Femur (tissue), 1 donor: ENCODE data around the gene PKN1.

Experiments used
- DNase-seq: peaks from one replicate; pipeline ENCODE4 v3.0.0-alpha.2; 2017

The PKN1 gene

DNA sequence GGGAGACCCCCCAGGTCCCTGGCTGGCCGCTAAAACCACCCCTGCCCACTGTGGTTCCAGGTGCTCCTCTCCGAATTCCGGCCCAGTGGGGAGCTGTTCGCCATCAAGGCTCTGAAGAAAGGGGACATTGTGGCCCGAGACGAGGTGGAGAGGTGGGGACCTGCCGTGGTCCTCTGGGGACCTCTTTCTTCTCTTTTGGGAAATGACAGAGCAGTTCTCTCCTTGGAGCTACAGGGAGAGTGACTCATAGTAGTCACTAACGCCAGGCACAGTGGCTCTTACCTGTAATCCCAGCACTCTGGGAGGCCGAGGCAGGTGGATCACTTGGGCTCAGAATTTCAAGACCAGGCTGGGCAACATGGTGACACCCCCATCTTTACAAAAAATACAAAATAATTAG lies 34.7 kb downstream of the PKN1 start:
- DNase-seq: no peak

DNA sequence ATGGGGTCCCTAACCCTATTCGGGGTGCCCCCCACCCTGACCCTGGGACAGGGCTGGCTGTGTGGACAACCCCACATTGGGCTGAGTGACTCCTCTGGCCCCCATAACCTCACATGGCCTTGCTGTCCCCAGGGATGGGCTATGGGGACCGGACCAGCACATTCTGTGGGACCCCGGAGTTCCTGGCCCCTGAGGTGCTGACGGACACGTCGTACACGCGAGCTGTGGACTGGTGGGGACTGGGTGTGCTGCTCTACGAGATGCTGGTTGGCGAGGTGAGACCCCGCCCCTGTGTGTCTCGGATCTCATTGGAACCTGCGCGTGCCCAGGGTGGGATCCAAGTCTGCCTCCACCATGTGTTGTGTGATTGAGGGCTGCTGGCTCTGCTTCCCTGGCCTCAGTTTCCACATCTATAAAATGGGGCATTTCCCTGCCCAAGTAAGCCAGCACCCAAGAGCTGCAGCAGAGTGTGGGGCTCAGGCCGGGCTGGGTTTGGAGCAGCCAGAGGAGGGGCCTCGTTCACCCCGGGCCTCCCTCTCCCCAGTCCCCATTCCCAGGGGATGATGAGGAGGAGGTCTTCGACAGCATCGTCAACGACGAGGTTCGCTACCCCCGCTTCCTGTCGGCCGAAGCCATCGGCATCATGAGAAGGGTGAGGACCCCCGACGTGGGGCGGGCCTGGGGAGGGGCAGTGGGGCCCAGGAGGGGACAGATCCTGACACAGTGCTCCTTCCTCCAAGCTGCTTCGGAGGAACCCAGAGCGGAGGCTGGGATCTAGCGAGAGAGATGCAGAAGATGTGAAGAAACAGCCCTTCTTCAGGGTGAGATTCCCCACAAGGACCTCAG lies 37.1 kb downstream of the PKN1 start:
- no peak for DNase-seq

DNA sequence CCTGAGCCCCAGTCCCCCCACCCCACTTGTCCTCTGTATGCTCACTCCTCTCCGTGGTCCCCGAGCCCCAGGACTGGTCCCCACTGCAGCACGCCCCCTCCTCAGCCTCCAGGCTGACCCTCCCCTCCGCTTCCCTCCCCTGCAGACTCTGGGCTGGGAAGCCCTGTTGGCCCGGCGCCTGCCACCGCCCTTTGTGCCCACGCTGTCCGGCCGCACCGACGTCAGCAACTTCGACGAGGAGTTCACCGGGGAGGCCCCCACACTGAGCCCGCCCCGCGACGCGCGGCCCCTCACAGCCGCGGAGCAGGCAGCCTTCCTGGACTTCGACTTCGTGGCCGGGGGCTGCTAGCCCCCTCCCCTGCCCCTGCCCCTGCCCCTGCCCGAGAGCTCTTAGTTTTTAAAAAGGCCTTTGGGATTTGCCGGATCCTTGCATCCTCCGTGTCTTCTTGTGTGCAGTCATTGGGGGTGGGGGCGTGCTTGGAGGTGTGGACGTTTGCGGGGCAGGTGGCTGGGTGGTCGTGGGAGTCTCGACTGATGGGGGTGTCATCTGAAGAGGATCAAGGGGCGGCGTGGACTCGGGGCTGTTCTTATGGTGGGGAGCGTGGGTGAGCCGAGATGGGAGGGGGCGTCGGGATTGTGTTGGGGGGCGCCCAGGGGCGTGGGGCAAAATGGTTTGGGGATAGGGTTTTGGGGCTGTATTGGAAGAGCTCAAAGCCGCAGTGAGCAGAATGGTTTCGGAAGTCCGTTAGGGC lies 38.5 kb downstream of the PKN1 start:
- no peak for DNase-seq

DNA sequence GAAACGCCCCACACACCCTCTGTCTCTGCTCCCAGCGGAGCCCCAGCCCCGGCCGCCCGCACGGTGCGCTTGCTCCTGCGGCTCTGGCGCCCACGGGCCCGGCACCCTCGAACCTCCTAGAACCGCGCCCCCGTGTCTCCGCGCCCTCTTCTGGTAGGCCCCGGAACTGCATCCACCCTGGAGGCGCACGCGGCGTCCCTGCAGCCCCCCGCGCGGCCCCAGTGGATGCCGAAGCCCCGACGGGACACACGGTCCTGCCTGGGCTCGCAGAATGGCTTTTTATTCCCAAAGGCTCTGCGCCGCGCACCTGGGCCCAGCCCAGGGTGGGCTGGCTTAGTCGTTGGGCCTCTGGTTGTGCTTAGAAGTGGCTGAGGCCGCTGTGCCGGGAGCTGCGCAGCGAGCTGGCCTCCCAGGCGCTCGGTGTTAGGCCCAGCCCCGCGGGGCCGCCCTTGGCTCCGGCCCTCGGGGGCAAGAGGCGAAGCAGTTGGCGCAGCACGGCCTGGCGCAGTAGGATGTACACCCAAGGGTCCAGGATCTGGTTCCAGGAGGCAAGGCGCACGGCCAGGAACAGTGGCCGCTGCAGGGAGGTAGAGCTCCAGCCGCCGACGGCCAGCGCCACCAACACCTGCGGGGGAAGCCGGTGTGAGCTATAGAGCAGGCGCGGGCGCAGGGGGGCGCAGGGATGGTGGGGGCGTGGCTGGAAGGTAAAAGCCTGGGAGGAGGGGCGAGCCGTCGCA lies 39.3 kb downstream of the PKN1 start:
- peak; percentile 80 for DNase-seq

DNA sequence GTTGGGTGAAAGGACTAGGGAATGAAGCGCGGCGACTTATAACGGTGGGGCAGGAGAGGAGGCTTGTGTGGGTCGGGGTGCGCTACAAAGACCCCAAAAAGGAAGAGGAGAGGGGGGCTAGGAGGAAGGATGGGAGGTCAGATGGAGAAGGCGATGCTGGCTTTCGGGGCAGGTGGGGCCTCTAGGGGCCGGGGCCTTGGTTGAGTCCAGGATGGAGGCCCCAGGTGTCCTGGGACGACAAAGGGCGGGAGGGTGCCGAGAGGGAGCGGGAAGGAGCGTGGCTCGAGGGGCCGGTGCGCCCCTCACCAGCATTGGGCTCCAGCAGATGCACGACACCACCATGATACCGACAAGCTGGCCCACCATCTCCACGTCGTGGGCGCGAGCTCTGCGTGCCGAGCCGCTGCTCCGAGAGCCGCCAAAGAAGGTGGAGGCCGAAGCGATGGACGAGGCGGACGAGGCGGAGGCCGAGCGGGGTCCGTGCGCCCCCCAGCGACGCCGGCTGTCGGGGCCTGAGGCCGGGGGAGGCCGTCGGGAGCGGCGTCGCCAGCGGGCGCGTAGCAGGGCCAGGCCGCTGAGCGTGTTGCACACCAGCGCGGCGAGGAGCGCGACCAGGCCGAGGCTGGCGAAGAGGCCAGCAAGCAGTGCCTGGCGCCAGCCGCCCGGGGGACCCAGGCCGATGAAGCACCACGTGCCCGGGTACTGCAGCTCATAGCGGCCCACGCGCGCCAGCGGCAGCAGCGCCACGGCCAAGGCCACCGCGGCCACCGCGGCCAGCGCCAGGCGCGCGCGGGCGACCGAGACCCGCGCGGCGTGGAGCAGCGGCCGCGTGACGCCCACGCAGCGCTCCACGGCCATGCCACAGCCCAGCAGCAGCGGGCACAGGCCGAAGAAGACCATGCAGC lies 40.2 kb downstream of the PKN1 start:
- DNase-seq: no peak

GRCh38 chr19:14473978-14474578 lies 41.0 kb downstream of the PKN1 start:
- no peak for DNase-seq

GRCh38 chr19:14474827-14475226 lies 41.7 kb downstream of the PKN1 start:
- no peak for DNase-seq

DNA sequence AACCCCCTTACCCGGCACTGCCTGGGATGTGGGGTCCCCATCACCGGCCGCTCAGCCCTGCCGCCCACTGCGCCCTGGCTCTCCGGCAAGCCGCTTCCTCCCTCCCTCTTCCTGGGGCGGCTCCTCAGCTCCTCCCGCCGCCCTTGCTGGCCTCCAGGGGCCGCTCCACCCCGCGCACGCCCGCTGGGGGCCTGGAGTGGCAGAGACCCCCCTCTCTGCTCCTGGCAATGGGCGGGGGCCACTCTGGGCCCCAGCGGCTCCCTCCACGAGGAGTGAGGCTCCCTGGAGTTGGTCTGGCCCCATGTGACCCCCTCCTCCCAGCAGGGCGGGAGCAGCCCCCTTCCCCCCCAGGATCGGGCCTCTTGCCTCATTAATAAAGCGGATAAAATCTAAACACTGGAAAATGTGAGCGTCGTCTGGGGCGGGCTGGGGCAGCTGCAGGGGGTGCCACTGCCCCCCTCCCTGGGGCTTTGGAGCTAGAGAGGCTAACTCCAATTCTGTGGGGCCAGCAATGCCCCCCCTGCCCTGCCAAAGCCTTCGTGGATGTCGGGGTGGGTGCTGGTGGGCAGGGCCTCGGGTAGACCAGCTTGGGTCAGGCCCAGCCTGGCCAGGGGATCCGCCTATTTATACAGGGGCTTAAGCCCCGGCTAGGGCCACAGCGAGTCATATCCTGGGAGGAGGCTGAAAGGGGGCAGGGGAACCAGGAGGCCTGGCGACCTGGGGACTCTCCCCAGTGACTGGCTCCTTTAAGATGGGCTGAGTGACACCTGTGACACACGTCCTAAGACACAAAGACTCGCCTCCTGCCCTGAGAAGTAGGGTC lies 42.4 kb downstream of the PKN1 start, which contains the start of gene PTGER1:
PTGER1 (minus strand) TSS at position 104 of the 823 bp plus-strand sequence. CDS start 1,034 bp downstream, outside the sequence.
- no peak for DNase-seq

DNA sequence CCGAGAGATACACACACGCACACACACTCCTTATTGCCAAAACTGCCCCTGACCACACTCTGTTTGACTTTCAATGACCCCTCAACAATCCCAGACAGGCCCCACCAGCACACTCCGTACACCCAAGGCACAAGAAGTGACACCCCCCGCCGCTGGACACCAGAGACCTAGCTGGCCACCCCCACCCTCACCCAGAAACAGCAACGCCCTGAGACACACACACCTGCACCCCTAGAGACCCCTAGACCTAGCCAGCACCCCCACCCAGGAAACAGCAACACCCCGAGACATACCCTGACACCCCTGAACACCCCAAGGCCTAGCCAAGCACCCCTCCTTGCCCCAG lies 43.2 kb downstream of the PKN1 start:
- DNase-seq: no peak

DNA sequence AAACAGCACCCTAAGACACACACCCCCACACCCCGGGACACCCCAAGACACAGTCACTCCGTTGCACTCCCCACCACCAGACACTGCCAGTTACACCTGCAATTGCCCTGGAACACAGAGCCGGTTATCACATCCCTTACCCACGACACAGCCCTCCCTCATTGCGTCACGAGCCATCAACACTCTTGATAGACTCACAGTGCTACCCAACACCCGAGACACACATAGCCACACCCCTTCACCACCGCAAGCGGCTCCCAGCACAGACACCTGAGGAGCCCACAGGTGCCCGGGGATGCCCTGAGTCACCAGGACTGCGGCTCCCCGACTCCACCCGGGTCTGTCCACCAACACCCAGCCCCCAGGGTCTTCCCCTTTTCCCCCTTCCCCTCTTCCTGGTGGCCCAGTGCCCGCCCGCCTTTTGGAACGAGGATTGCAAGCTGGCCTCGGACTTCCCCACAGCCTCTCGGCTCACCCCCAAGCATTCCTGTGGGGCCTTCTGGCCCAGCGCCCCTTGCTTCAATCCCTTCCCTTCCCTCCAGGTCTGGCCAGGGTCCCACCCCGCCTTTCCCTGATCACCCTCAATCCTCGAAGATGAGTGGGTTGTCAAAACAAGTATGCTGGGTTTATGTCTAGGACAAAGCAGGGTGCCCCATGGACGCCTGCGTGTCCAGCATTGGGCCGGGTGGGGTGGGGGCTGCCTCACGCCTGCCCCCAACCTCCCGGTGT lies 43.7 kb downstream of the PKN1 start:
- peak; percentile 69 for DNase-seq

GRCh38 chr19:14477418-14478112 lies 44.5 kb downstream of the PKN1 start:
- DNase-seq: peak; percentile 73

GRCh38 chr19:14478113-14478545 lies 45.0 kb downstream of the PKN1 start:
- no peak for DNase-seq

DNA sequence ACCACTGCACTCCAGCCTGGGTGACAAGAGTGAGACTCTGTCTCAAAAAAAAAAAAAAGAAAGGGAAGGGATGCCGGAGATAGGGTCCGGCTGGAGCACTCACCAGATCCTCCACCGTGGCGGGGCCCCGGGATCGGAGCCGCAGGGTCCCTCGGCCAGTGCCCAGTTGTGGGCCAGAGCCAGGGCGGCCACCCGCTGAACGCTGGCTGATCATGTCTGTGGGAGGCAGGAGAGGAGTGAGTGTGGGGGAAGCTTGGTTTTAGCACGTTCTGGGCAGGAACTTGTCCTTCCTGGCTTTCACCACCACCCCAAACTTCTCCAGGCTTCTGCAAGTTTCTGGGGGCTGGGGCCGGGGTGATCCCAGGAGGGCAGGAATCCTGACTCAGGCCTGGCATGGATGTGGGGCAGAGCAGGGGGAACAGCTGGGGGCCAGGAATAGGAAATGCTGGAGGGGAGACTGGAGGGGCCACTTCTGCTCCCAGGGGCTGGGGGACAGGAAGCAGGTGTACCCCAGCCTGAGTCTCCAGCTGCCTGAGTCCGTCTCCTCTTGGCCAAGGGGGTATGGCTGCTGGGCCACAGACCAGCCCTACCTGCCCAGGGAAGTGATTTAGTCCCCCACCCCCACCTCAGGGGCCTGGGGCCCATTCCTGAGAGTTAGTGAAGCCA lies 46.3 kb downstream of the PKN1 start:
- DNase-seq: no peak

DNA sequence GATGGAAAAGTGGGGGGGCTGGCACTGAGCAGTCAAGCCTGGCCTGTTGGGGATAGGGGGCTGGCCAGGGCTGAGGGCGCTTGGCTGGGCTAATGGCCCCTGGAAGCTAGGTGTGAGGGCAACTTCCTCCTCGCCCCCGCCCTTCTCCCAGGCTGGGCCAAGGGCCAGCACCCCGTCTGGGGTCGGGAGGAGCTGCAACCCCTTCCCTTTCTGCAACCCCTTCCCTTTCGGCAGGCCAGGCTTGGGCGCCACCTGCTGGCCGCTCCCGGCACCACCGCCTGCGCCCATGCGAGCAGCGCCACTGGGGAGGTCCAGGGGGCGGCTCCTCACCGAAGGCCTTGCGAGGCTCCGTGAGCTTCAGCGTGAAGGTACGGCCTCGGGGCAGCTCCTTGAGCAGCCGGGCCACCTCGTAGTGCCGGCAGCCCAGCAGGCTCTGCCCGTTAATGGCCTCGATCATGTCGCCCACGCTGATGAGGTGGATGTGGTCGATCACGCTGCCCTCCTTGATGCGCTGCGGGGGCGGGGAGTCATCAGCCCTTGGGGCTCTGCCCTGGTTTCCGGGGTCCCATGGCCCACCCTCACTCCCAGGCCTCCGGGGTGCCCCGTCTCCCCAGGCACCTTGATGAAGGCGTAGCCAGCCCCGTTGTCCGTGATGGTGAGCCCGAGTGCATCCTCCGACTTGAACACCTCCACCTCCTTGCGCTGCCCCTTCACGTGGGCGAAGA lies 47.0 kb downstream of the PKN1 start:
- peak; percentile 57 for DNase-seq

GRCh38 chr19:14480700-14481079 lies 47.6 kb downstream of the PKN1 start:
- DNase-seq: no peak

DNA sequence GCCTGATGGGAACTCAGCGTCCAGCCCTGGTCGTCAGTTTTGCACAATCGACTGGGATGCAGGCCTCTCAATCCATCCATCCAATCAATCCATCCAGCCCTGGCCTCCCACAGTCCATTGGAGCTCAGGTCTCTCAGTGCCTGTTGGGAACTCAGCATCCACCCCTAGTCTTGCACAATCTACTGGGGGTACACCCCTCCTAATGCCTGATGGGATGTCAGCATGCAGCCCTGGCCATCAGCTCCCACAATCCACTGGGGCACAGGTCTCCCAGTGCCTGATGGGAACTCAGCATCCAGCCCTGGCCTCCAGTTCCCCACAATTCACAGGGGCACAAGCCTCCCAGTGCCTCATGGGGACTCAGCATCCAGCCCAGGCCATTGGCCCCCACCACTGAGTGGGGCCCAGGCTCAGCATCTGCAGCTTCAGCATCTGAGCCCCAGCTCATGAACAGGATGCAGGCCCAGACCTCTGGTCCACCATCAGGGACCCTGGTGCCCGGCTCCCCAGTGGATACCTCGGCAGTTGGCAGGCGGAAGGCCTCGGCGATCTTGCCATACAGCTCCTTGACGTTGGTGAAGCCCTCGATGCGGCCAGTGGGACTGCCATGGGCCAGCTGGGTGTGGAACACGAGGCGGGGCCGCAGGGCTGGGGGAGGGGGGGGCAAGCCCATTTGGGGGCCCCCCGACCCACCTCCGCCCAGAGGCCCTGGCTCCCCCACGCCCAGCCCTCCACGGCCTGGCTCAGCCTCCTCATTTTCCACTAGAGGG lies 49.3 kb downstream of the PKN1 start:
- DNase-seq: no peak

DNA sequence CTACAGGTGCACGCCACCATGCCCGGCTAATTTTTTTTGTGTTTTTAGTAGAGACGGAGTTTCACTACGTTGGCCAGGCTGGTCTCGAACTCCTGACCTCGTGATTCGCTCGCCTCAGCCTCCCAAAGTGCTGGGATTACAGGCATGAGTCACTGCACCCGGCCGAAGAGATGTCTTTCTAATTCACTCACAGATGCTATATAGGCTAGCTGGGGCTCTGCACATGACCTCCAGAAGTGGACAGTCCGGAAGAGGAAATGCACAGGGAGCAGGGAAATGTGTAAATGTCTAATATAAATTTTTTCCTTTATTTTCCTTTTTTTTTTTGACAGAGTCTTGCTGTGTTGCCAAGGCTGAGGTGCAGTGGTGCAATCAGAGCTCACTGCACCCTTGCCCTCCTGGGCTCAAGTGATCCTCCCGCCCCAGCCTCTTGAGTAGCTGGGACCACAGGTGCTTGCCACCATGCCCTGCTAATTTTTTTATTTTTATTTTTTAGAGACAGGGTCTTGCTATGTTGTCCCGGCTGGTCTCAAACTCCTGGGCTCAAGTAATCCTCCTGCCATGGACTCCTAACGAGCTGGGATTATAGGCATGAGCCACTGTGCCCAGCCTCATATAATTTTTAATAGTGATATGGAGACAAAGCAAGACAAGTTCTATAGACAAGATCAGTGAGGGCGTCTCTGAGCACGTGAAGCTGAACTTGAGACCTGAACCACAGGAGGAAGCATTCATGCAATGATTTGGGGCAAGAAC lies 54.4 kb downstream of the PKN1 start:
- no peak for DNase-seq
